Suprapubic skin (tissue), 3 donors: Measurements from ENCODE around the gene SMIM5.

Experiments
- POLR2AphosphoS5 ChIP-seq, 3 donors: sonication (generic); formaldehyde crosslinking; IDR thresholded peaks; one replicate each; pipeline ENCODE4 v1.6.1; 2017; ENCODE audit warnings: antibody characterized with exemption in 3 of 3
- TF ChIP-seq, protein P1 (sequence below), 2 donors: fragments of 200-600 bp in 1 of 2; fragments of 450-650 bp in 1 of 2; sonication (generic) in 1 of 2; IDR thresholded peaks; one replicate each; pipeline ENCODE4 v1.5.1; 2016 to 2019; ENCODE audit warnings: antibody characterized with exemption in 2 of 2, mild to moderate bottlenecking in 1 of 2, moderate library complexity in 1 of 2

DNA sequence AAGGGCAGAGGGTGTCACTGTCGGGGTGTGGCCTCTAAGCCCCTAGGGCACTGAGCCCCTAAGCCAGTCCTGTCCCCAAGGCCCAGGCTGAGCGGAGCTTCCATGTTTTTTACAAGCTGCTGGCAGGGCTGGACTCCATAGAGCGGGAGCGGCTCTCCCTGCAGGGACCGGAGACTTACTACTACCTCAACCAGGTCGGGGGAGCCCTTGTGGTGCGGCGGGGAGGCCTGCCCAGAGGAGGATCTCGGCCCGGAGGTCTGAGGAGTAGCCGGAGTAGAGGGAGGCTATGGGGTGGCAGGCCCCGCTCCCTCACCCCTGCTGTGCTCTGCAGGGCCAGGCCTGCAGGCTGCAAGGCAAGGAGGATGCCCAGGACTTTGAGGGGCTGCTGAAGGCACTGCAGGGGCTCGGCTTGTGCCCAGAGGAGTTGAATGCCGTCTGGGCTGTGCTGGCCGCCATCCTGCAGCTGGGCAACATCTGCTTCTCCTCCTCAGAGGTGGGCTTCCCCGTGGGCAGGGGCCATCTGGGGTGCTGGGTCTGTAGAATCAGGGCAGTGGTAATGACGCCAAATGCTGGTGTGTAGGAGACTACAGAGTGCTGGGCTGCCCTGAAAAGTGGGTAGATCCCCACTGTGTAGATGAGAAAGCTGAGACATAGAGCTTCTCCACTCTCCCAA is 40.8 kb upstream of the SMIM5 start:
- TF ChIP-seq, protein P1, sequence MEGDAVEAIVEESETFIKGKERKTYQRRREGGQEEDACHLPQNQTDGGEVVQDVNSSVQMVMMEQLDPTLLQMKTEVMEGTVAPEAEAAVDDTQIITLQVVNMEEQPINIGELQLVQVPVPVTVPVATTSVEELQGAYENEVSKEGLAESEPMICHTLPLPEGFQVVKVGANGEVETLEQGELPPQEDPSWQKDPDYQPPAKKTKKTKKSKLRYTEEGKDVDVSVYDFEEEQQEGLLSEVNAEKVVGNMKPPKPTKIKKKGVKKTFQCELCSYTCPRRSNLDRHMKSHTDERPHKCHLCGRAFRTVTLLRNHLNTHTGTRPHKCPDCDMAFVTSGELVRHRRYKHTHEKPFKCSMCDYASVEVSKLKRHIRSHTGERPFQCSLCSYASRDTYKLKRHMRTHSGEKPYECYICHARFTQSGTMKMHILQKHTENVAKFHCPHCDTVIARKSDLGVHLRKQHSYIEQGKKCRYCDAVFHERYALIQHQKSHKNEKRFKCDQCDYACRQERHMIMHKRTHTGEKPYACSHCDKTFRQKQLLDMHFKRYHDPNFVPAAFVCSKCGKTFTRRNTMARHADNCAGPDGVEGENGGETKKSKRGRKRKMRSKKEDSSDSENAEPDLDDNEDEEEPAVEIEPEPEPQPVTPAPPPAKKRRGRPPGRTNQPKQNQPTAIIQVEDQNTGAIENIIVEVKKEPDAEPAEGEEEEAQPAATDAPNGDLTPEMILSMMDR (IDR thresholded peaks at IDR 0.05), result no peak
- no peak for TF ChIP-seq POLR2AphosphoS5 (IDR thresholded peaks at IDR 0.05)
